Sciatic nerve (tissue), 2 donors: ENCODE measurements around the gene MS4A10. TPM values are rescaled to one million over a fixed set of nuclear protein-coding genes. Genes with fewer than 3 reads are reported as not detected.
A peak's percentile ranks its signal among the peaks of the same experiment; 100 is the strongest.
"Not testable (repeated sequence)": the region's sequence is repeated elsewhere in the genome, so short reads cannot be mapped to it uniquely, and the experiment has no call there.

Experiments used
- ATAC-seq: fragments of 200-7000 bp; cut with Tn5 transposase; one replicate; pipeline ENCODE4 v1.9.1; 2020; ENCODE audit warnings: mild to moderate bottlenecking, moderate library complexity
- DNase-seq: peaks from one replicate; pipeline ENCODE4 v3.0.0-alpha.2; 2020; ENCODE audit warnings: low spot score
- intact Hi-C: fragments of 100-400 bp; cut with DNase I; formaldehyde crosslinking; loops from one replicate; pipeline ENCODE4 v1.14.2; 2022
- total RNA-seq: library from RNA; stranded (reverse); fragmentation: NEBNext Ultra II Directional; extraction: Animal tissue kit (Norgen Biotek cat#: 25700); gene quantifications from one replicate; pipeline ENCODE4 v1.2.1, GENCODE V29; 2021
- donor health status: DM: no; HTN: no; CAD: no.
- donor health status: DM: no; HTN: no; CAD: no.

Gene MS4A10
- total RNA-seq, result not detected

- ATAC-seq, result no peak
- DNase-seq, result peak; percentile 51
- intact Hi-C loops, result no loop called here
Observed at GRCh38 chr11:60785136-60785535, at the start of gene MS4A10. Gene MS4A10, plus strand, starts transcription at chr11:60785333. Its CDS starts 5,003 bp downstream, at chr11:60790336.

DNA sequence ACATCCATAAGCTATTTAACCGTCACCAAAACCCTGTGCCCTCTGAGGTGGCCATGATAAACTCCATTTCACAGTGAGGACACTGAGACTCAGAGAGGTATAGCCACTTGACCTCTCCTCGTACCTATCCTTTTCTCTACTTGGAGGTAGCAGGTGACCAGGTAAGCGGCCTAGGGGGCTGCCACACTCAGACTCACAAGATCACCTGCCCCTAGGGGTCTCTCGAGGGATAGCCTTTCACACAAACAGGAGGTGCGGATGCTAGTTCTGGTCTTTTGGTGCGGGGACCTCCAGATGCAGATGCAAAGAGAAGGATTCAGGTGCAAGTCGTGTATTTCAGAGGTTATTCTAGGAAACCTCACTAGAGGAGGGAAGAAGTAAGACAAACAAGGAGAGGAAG is 46.0 kb upstream of the MS4A10 start:
- intact Hi-C loops, result no loop called here
- DNase-seq (no peak), ATAC-seq (no peak)

- DNase-seq (no peak), ATAC-seq (no peak)
- intact Hi-C loops, result no loop called here
Observed at GRCh38 chr11:60740573-60740972, 44.6 kb upstream of the MS4A10 start.

DNA sequence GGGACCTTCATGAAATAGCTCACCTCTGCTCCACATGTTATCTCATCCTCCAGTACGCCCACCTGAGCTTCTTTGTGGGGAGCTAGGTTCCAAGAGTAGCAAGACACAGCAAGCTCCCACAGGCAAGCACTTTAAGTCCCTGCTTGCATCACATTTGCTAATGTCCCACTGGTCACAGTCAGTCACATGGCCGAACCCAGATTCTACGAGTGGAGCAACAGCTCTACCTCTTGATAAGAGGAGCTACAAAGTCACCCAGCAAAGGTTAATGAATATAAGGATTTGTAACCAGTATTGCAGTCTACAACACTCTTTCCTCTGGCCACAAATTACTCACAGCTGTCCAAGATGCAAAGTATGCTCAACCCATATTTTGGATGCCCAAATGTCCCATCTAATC is 43.7 kb upstream of the MS4A10 start:
- ATAC-seq, result no peak
- intact Hi-C loops, result no loop called here
- DNase-seq, result no peak

DNA sequence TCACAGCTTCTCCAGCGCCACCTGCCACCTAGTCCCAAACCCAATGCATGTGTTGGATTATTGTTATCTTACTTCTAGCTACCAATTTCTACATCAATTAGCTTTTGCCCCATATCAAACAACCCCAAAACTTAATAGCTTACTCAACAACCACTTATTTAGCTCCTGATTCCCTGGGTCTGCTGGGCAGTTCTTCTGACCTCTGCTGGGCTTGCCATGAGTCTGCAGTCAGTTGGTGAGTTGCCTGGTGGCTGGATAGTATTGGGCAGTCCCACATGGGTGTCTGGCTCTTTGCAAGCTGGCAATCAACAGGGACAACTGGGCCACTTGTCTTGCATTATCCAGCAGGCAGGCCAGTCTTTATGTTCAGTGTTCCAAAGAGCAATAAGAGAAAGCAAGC is 42.1 kb upstream of the MS4A10 start:
- ATAC-seq, result no peak
- DNase-seq, result no peak
- intact Hi-C loops, result no loop called here

DNA sequence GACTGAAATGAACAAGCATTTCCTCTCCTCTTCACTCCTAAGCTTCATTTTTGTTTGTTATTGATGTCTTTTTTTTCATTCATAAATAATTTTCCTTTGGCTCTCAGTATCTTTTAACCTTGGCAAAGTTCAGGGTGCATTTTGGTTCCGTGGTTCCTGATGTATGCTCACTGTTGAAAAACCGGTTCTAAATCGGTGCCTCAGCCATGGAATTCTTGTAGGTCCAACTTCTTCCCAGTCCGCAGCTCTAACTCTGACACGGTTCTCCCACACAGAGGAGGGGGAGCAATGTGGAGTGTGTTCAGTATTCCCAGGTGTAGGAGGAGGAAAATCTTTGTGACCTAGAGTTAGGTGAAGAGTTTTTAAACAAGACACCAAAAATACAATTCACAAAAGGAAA is 41.0 kb upstream of the MS4A10 start:
- intact Hi-C loops, result no loop called here
- no peak for DNase-seq
- ATAC-seq, result no peak

- intact Hi-C loops, result no loop called here
- DNase-seq, result no peak
- no peak for ATAC-seq
Observed at GRCh38 chr11:60747359-60747873, 37.7 kb upstream of the MS4A10 start.

DNA sequence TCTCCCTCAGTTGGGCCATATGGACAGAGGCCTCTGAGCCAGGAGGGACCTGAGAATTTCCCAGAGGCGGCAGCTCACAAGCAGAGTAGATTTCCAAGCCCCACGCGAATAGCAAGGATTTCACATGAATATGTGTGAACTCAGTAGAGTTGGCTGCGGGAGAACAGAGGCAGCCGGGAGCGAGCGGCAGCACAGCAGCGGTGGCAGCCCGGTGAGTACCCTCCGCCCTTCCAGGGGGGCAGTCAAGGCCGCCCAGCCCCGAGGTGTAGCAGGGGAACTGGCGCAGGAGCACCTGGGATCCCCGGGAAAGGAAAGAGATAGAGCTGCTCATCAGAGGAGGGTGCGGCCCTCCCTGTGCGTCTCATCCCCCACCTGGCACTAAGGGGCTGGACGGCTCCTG is 36.9 kb upstream of the MS4A10 start:
- intact Hi-C loops, result no loop called here
- no peak for ATAC-seq
- no peak for DNase-seq

DNA sequence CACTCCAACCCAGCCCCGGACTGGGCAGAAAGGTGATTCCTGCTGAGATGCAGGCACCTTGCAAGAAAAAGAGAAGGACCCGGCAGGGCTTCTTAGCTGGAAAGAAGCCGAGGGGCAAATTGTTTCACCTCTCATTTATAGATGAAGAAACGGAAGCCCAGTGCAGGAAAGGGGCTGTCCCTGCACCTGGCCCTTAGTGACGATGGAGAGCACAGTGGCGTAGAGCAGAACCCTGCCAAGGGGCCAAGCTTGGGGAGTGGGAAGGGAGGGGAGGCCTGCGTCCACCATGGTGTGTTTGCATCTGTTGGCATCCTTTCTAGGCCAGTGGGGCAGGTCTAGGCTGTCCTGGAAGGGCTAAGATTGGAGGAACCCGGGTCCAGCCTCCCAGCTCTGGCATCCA is 36.3 kb upstream of the MS4A10 start:
- ATAC-seq, result no peak
- DNase-seq, result no peak
- intact Hi-C loops, result no loop called here

DNA sequence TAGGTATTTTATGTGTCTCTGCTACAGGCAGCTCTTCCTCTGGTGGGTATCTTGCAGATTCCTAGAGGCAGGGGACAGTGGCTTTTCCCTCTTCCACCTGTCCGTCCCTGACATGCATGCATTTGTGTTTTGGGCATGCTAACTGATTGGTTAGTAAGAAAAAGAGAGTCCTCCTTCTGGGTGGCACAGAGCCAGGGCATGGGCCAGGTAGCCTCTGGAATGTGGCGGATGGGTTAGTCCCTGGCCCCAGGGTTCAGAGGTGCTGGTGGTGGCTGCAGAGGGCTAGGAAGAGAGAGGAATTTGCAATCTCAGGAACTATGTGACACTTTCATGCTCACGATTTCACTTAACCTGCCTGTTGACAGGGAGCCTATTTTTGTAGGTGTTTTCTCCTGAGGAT is 34.2 kb upstream of the MS4A10 start:
- no peak for DNase-seq
- intact Hi-C loops, result no loop called here
- ATAC-seq, result no peak

- ATAC-seq (no peak), DNase-seq (no peak)
- intact Hi-C loops, result no loop called here
Observed at GRCh38 chr11:60753309-60753708, 31.8 kb upstream of the MS4A10 start.

DNA sequence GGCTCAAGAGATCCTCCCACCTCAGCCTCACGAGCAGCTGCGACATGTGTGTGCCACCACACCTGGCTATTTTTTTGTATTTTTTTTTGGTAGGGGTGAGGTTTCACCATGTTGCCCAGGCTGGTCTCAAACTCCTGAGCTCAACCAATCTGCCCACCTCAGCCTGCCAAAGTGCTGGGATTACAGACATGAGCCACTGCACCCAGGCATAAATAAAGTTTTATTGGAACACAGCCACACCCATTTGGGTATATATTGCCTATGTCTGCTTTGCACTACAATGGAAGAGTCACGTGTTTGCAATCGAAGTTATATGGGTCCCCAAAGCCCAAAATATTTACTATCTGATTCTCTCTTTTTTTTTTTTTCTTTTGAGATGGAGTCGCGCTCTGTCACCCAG is 30.2 kb upstream of the MS4A10 start:
- intact Hi-C loops, result no loop called here
- DNase-seq (no peak), ATAC-seq (no peak)

DNA sequence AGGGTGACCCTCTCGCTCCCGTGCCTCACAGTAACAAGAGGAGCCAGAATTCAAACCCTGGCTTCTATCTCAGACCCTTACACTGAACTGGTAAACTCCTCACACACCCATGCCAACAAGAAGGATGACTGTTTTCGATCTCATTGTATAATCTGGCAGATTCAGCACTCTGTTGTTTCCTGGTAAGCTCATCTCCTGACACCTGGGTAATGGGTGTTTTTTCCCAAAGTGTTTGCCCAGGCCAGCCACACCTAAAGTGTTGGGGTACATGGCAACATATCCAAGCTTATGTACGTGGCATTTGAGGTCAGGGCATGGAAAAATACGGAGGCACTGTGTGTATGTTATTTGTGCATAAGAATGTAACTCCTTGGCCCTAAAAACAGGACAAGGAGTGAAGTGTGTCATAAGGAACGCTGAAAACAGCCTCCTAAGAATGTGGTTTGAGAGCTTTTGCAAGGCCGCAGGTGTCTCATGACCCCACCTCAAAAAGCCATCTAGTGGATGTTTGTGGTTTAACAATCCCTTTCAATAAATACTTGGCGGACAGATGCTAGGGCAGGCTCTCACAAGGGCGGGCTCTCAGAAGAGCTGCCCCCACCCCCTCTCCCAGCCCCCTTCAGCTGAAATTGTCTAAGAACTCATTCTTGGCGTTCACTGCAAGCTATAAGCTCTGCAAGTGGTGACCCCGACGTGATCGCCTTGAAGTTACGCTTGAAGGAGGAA is 28.7 kb upstream of the MS4A10 start, which contains the start of gene MS4A15:
Gene MS4A15, plus strand, starts transcription at position 561 of the 726 bp plus-strand sequence. CDS start 6,867 bp downstream, outside the sequence.
- ATAC-seq, result no peak
- intact Hi-C loops, result no loop called here
- no peak for DNase-seq

GRCh38 chr11:60757231-60757800 is 27.8 kb upstream of the MS4A10 start:
- intact Hi-C loops, result no loop called here
- ATAC-seq (no peak), DNase-seq (no peak)

- intact Hi-C loops, DNase-seq, ATAC-seq: not testable (repeated sequence)
Observed at GRCh38 chr11:60758671-60759070, 26.5 kb upstream of the MS4A10 start.

DNA sequence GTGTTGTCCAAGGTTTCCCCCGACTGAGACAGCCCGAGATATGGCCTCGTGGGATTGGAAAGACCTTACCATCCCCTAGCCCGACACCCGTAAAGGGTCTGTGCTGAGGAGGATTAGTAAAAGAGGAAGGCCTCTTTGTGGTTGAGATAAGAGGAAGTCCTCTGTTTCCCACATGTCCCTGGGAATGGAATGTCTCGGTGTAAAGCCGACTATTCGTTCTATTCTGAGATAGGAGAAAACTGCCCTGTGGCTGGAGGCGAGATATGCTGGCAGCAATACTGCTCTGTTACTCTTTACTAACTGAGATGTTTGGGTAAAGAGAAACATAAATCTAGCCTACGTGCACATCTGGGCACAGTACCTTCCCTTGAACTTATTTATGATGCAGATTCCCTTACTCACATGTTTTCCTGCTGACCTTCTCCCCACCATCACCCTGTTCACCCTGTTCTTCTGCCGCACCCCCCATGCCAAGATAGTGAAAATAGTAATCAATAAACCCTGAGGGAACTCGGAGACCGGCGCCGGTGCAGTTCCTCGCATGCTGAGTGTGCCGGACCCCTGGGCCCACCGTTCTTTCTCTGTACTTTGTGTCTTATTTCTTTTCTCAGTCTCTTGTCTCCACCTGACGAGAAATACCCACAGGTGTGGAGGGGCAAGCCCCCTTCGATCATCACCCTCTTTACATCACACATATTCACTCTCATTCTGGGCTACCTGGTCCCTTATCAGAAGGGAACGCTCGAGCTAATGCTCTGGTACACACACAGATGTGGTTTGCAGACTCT is 25.5 kb upstream of the MS4A10 start:
- ATAC-seq, intact Hi-C loops, DNase-seq: not testable (repeated sequence)

DNA sequence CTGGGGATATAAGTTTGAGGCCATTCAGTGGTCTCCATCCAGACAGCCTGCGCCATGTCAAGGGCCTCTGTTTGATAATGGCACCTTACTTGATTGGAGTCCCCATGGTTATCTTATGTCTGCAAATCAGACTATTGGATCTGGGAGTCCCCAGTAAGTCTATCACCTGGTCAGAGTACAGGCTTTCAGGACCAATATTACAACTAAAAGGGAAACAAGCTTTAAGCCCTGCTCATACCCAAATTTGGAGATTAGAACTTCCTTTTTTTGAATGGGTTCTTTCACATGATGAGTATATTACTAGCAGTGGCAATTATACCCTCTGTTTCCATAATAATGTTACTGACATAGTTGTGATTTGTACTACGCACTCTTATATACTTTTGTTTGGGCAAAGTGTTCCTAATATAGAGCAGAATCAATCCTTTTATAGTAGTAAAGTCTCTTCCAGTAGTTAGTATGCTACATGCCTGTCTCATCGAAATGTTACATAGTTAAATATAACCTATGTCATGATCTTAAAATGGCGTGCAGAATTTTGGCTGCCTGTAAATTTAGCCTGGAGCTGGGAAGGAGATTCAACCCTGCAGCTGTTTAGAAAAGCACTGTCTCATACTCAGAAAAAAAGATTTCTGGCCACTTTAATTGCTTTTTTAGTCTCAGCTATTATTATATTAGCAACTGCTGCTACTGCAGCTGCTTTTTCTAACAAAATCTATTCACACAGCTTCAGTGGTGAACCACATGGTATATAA is 23.5 kb upstream of the MS4A10 start:
- DNase-seq (no peak), ATAC-seq (no peak)
- intact Hi-C loops, result no loop called here

DNA sequence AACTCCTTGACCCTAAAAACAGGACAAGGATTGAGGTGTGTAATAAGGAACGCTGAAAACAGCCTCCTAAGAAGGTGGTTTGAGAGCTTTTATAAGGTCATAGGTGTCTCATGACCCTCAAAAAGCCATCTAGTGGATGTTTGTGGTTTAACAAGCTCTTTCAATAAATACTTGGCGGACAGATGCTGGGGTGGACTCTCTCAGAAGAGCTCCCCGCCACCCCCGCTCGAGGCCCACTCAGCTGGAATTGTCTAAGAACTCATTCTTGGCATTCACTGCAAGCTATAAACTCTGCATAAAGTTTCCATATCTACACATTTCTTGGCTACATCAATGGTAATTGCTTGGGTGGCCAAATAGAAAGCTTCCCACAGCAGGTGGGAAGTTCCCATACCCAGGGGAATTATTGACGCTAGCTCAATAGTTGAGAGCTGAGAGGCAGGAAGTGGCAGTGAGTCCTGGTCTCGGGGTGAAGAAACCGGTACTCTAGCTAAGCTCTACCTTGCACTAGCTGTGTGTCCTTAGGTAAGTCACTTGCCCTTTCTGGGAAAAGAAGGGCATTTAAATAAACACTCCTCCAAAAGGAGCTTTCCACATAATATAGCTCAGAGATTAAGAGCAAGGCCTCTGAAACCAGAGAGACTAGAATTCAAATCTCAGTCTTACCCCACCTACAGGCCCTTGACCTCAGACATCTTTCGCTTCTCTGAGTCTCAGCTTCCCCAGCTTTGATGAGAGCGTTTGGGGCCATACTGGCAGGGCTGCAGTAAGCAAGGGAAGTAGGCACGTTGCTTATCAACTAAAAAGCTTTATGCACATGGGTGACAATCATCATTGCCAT is 22.1 kb upstream of the MS4A10 start:
- intact Hi-C loops, result no loop called here

More for the DNA sequence above, 22.1 kb upstream of the MS4A10 start:
- DNase-seq (no peak), ATAC-seq (no peak)
